ENCODE data around the gene HRH2. TPM values are rescaled to one million over a fixed set of nuclear protein-coding genes. Genes with fewer than 3 reads are reported as not detected.

Gene HRH2
- total RNA-seq, 1 experiment from 2014 or later, result not detected

DNA sequence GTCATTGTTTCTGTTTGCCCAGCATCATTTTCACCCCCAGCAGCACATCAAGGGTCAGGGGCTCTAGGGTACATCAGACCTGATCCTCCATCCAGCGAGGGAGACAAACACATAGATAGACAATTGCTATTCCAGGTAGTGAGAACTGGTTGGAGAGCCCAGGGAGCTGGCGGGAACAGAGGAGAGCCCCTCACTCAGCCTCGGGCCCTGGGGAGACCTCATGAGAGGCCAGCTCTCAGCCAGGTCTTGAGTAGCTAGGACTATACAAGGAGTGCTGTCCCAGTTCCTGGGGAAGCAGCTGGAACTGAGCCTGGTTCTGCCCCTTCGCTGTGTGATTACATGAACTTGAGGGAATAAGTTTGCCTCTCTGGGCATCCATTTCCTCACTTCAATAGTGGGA lies 80.3 kb downstream of the HRH2 start:
- BruUV-seq (replicated peaks), result no TSS peak
- H3K27ac ChIP-seq, result no peak overlapping the region
- no peak overlapping the region for H3K4me3 ChIP-seq
- H4K20me1 ChIP-seq (ENCODE audit: insufficient read depth), result no peaks in the 10 kb centered on the region
- no peak for DNase-seq
- POLR2A ChIA-PET (ENCODE audit: unreplicated experiment), result no interaction called here
- intact Hi-C loops (cut with micrococcal nuclease; ENCODE audit: unreplicated experiment), result no loop called here
- no peaks in the 10 kb centered on the region for H3K9me3 ChIP-seq (ENCODE audit: insufficient read depth, low read depth)
- no peaks in the 10 kb centered on the region for H3K9me2 ChIP-seq (ENCODE audit: insufficient read depth)
- H3K36me3 ChIP-seq (ENCODE audit: low read depth), result no peaks in the 10 kb centered on the region
- TF ChIP-seq EZH2 (IDR thresholded peaks at IDR 0.05; ENCODE audit: low read depth), result no peak
- H3K4me1 ChIP-seq (replicated peaks; ENCODE audit: insufficient read depth), result no peaks in the 10 kb centered on the region
- H3F3A ChIP-seq (ENCODE audit: insufficient read depth, low read depth), result no peaks in the 10 kb centered on the region
- H3K79me2 ChIP-seq (ENCODE audit: low read depth), result no peaks in the 10 kb centered on the region
- H2AFZ ChIP-seq, result no peak overlapping the region
- CTCF ChIA-PET, result no interaction called here
- peaks cover 20% of the 10 kb centered on the region; the same call in 1 of the 2 replicates for H3K27me3 ChIP-seq (ENCODE audit: insufficient read depth, low read depth)
- no peak overlapping the region for H3K4me2 ChIP-seq

DNA sequence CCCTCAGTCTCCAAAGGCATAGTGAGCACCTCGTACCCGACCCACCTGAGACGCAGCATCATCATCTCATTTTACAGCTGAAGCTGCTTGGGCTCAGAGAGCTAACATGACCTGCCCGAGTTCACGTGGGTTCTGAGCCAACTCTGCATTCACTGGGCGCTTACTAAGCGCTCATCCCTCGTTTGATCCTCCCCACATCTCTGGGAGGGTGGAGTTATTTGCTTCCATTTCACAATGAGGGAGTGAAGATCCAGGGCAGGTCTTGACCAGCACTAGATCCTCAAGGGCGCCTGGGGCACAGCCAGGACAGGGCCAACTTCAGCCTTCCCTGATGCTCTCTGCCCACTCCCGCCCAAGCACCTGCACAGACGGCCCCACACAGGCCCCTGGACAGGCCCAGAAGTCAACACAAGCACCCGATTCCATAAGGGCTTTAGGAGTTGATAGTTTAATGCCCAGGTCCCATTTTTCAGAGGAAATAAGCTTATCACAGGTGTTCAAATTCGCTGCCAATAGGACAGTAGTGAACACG lies 80.8 kb downstream of the HRH2 start:
- H2AFZ ChIP-seq, result no peak overlapping the region
- intact Hi-C loops (cut with micrococcal nuclease; ENCODE audit: unreplicated experiment), result no loop called here
- H3K27me3 ChIP-seq (ENCODE audit: insufficient read depth, low read depth), result peaks cover 20% of the 10 kb centered on the region; the same call in 1 of the 2 replicates
- H3K4me2 ChIP-seq, result no peak overlapping the region
- H3K9me2 ChIP-seq (ENCODE audit: insufficient read depth), result no peaks in the 10 kb centered on the region
- POLR2A ChIA-PET (ENCODE audit: unreplicated experiment), result no interaction called here
- no peak for TF ChIP-seq EZH2 (IDR thresholded peaks at IDR 0.05; ENCODE audit: low read depth)
- no peak for TF ChIP-seq CTCF (conservative IDR thresholded peaks at IDR 0.05)
- H3K79me2 ChIP-seq (ENCODE audit: low read depth), result no peaks in the 10 kb centered on the region
- H4K20me1 ChIP-seq (ENCODE audit: insufficient read depth), result no peaks in the 10 kb centered on the region
- DNase-seq, result no peak
- no peak overlapping the region for H3K4me3 ChIP-seq
- no peak overlapping the region for H3K27ac ChIP-seq
- H3K9me3 ChIP-seq (ENCODE audit: insufficient read depth, low read depth), result no peaks in the 10 kb centered on the region
- H3K4me1 ChIP-seq (replicated peaks; ENCODE audit: insufficient read depth), result no peaks in the 10 kb centered on the region
- CTCF ChIA-PET, result no interaction called here
- H3K36me3 ChIP-seq (ENCODE audit: low read depth), result no peaks in the 10 kb centered on the region
- BruUV-seq (replicated peaks), result no TSS peak
- H3F3A ChIP-seq (ENCODE audit: insufficient read depth, low read depth), result no peaks in the 10 kb centered on the region

- no peaks in the 10 kb centered on the region for H3K9me3 ChIP-seq (ENCODE audit: insufficient read depth, low read depth)
- H3K27me3 ChIP-seq (ENCODE audit: insufficient read depth, low read depth), result peaks cover 20% of the 10 kb centered on the region; the same call in 1 of the 2 replicates
- BruUV-seq (replicated peaks), result no TSS peak
- ChIA-PET POLR2A (ENCODE audit: unreplicated experiment) (no interaction called here), CTCF (no interaction called here)
- H2AFZ ChIP-seq, result no peak overlapping the region
- no peak for DNase-seq
- H3K4me3 ChIP-seq, result no peak overlapping the region
- no peaks in the 10 kb centered on the region for H3K36me3 ChIP-seq (ENCODE audit: low read depth)
- intact Hi-C loops (cut with micrococcal nuclease; ENCODE audit: unreplicated experiment), result no loop called here
- no peaks in the 10 kb centered on the region for H3K79me2 ChIP-seq (ENCODE audit: low read depth)
- H3K4me1 ChIP-seq (replicated peaks; ENCODE audit: insufficient read depth), result peaks cover 4% of the 10 kb centered on the region
- H3K27ac ChIP-seq, result no peak overlapping the region
- no peaks in the 10 kb centered on the region for H4K20me1 ChIP-seq (ENCODE audit: insufficient read depth)
- H3K9me2 ChIP-seq (ENCODE audit: insufficient read depth), result no peaks in the 10 kb centered on the region
- H3F3A ChIP-seq (ENCODE audit: insufficient read depth, low read depth), result no peaks in the 10 kb centered on the region; the same call in 1 of the 2 replicates
- TF ChIP-seq EZH2 (IDR thresholded peaks at IDR 0.05; ENCODE audit: low read depth) (no peak), CTCF (conservative IDR thresholded peaks at IDR 0.05) (no peak)
- no peak overlapping the region for H3K4me2 ChIP-seq
Observed at GRCh38 chr5:175740014-175740413, 82.1 kb downstream of the HRH2 start.

- Histone ChIP-seq H3K4me2 (no peak overlapping the region), H2AFZ (no peak overlapping the region), H3K4me3 (no peak overlapping the region), H3K9me2 (ENCODE audit: insufficient read depth) (no peaks in the 10 kb centered on the region), H3F3A (ENCODE audit: insufficient read depth, low read depth) (peaks cover 3% of the 10 kb centered on the region), H3K9me3 (ENCODE audit: insufficient read depth, low read depth) (no peaks in the 10 kb centered on the region), H3K36me3 (ENCODE audit: low read depth) (no peaks in the 10 kb centered on the region), H3K27me3 (ENCODE audit: insufficient read depth, low read depth) (peaks cover 20% of the 10 kb centered on the region; the same call in 1 of the 2 replicates), H3K79me2 (ENCODE audit: low read depth) (no peaks in the 10 kb centered on the region), H4K20me1 (ENCODE audit: insufficient read depth) (no peaks in the 10 kb centered on the region), H3K27ac (no peak overlapping the region), H3K4me1 (replicated peaks; ENCODE audit: insufficient read depth) (peaks cover 12% of the 10 kb centered on the region)
- ChIA-PET CTCF (no interaction called here), POLR2A (ENCODE audit: unreplicated experiment) (no interaction called here)
- no peak for DNase-seq
- intact Hi-C loops (cut with micrococcal nuclease; ENCODE audit: unreplicated experiment), result no loop called here
- no TSS peak for BruUV-seq (replicated peaks)
- TF ChIP-seq EZH2 (IDR thresholded peaks at IDR 0.05; ENCODE audit: low read depth), result no peak
- no peak for TF ChIP-seq CTCF (conservative IDR thresholded peaks at IDR 0.05)
Observed at GRCh38 chr5:175741556-175741955, 83.7 kb downstream of the HRH2 start.

All from PC-9 (cell line).